Measurements from ENCODE around the gene GABRR2.

DNA sequence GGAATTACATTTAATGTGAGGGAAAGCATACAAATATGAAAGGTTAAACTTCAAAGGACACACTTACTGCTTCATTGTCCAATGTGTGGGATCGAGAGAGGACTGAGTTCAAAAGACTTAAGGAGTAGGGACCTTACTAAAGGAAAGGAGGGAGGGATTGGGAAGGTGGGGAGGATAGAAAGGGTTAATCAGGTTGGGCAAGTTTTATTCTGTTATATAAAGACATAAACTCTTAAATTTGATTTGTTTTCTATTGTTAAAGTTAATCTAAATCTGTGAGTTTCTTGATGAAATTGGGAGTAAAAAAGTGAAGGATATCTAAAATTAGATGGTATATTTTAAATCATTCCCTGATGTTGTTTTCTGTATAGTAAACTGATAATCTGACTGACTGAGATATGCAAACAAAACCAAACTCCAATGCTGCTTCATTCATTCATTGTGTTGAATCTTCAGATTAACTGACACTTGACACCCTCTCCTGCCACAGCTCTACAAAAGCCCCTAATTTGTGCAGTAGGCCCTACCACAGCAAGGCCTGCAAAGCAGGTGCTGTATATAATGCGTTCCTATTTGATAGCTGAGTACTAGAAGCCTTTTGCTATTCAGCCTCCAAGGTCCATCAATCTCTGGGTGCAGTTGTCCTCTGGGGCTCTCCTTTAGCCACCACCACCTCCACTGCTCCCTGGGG is 38.7 kb upstream of the GABRR2 start:
- TF ChIP-seq, protein P1, sequence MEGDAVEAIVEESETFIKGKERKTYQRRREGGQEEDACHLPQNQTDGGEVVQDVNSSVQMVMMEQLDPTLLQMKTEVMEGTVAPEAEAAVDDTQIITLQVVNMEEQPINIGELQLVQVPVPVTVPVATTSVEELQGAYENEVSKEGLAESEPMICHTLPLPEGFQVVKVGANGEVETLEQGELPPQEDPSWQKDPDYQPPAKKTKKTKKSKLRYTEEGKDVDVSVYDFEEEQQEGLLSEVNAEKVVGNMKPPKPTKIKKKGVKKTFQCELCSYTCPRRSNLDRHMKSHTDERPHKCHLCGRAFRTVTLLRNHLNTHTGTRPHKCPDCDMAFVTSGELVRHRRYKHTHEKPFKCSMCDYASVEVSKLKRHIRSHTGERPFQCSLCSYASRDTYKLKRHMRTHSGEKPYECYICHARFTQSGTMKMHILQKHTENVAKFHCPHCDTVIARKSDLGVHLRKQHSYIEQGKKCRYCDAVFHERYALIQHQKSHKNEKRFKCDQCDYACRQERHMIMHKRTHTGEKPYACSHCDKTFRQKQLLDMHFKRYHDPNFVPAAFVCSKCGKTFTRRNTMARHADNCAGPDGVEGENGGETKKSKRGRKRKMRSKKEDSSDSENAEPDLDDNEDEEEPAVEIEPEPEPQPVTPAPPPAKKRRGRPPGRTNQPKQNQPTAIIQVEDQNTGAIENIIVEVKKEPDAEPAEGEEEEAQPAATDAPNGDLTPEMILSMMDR (conservative IDR thresholded peaks at IDR 0.05; ENCODE audit: low read length) = no peak
- no peak for TF ChIP-seq EZH2phosphoT487 (IDR thresholded peaks at IDR 0.05; ENCODE audit: borderline replicate concordance)

Data from Loucy (cell line).